Measurements from ENCODE around the gene INPP5D.
"Not testable (repeated sequence)": the region's sequence is repeated elsewhere in the genome, so short reads cannot be mapped to it uniquely, and the experiment has no call there.

The INPP5D gene

DNA sequence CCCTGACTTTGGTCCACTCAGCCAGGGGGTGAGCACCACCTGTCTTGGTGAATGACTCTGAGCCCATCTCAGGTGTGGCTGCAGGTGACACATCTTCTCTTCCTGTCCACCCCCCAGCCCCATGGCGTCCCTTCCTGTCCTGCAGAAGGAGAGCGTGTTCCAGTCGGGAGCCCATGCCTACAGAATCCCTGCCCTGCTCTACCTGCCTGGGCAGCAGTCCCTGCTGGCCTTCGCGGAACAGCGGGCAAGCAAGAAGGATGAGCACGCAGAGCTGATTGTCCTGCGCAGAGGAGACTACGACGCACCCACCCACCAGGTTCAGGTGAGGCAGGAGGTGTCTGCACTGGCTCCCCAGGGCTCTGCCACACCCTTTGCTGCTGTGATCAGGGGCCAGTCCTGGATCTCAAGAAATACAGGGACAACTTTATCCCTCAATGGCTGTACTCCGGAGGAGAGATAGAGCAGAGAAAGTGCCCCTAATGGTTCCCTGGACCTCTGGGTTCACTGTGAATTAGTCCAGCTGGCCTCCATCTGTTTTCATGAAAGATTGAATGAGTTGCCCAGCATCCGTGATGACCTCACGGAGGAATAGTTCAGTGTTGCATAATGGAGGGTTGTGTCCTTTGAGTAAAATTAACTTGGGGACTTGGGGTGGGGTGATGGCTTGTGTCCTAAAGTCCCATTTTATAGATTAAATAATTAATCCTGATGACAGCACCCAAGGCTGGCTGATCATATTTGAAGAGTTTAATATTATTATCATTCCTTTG, 27.4 kb upstream of the INPP5D start, which contains the start of gene NEU2:
NEU2 (plus strand) TSS at position 122 of the 770 bp plus-strand sequence; CDS start at position 122, 0 bp downstream.
- no peak for DNase-seq (ENCODE audit: low spot score)

DNA sequence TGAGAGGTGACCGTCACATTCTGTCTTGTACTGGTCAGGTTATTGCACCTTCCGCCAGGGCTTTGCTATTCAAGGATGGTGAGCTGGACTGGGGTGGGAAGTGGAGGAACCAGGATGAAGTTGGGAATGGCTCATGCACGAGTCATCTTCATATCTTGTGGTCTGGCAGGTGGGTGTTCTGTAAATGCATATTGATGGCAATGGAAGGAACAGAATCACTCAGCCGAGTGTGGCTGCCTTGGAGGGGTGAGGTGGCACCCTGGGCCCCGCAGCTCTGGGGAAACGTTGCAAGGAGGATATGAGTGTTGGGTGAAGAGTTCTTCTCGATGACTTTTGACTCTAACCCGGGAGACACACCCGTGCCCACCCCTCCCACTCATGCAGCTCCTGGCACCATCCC, 26.5 kb upstream of the INPP5D start:
- peak; percentile 29 for DNase-seq (ENCODE audit: low spot score)

DNA sequence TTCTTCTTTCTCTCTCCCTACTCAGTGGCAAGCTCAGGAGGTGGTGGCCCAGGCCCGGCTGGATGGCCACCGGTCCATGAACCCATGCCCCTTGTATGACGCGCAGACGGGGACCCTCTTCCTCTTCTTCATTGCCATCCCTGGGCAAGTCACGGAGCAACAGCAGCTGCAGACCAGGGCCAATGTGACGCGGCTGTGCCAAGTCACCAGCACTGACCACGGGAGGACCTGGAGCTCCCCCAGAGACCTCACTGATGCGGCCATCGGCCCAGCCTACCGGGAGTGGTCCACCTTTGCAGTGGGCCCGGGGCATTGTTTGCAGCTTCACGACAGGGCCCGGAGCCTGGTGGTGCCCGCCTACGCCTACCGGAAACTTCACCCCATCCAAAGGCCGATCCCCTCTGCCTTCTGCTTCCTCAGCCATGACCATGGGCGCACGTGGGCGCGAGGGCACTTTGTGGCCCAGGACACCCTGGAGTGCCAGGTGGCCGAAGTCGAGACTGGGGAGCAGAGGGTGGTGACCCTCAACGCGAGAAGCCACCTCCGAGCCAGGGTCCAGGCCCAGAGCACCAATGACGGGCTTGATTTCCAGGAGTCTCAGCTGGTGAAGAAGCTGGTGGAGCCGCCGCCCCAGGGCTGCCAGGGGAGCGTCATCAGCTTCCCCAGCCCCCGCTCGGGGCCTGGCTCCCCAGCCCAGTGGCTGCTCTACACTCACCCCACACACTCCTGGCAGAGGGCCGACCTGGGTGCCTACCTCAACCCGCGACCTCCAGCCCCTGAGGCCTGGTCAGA, 25.9 kb upstream of the INPP5D start:
- DNase-seq (ENCODE audit: low spot score): no peak

DNA sequence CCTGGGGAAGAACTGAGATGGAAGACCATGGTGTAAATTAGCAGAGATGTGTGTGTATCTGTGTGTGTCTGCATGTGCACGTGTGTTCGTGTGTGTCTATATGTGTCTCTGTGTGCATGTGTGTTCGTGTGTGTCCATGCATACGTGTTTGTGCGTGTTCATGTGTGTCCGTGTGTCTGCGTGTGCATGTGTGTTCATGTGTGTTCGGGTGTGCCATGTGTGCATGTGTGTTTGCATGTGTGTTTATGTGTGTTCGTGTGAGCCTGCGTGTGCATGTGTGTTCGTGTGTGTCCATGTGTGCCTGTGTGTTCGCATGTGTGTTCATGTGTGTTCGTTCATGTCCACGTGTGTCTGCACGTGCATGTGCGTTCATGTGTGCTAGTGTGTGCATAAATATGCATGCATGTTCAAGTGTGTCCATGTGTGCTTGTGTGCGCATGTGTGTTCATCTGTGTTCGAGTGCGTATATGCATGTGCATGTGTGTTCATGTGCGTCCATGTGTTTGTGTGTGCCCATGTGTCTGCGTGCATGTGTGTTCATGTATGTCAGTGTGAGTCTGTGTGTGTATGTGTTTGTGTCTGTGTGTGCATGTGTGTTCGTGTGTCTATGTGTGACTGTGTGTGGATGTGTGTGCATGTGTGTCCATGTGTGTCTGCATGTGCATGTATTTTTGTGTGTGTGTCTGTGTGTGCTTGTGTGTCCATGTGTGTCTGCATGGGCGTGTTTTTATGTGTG, 24.5 kb upstream of the INPP5D start:
- DNase-seq (ENCODE audit: low spot score): no peak

DNA sequence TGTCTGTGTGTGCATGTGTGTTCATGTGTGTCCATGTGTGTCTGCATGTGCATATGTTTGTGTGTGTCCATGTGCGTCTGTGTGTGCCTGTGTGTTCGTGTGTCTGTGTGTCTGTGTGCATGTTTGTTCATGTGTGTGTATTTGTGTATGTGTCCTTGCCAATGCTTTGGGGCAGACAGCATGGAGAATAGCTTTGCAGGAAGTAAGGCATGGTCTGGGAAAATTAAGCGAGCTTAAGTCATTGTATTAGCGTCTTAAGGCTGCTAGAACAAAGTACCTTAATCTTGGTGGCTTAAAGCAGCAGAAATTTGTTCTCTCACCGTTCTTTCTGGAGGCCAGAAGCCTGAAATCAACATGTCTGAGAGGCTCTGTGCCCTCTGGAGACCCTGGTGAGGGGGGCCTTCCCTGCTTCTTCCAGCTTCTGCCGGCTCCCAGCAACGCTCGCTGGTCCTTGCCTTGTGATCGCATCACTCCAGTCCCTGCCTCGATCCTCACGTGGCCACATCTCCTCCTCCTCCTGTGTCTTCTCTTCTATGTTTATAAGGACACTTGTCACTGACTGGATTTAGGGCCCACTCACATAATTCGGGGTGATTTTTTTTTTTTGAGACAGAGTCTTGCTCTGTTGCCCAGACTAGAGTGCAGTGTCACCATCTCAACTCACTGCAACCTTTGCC, 23.8 kb upstream of the INPP5D start:
- no peak for DNase-seq (ENCODE audit: low spot score)

DNA sequence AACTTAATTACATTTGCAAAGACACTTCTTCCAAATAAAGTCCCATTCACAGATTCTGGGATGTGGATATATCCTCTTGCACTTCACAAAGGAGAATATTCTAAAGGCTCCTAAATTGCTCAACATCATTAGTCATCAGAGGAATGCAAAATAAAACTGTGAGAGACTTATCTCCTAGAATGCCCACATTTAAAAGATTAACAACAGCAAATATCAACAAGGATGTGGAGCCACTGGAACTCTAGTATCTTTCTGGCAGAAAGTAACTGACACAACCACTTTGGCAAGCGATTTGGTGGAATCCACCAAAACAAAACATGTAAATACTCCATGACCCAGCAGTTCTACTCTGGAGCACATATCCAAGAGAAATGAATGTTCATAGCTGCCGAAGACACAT, 23.1 kb upstream of the INPP5D start:
- no peak for DNase-seq (ENCODE audit: low spot score)

DNA sequence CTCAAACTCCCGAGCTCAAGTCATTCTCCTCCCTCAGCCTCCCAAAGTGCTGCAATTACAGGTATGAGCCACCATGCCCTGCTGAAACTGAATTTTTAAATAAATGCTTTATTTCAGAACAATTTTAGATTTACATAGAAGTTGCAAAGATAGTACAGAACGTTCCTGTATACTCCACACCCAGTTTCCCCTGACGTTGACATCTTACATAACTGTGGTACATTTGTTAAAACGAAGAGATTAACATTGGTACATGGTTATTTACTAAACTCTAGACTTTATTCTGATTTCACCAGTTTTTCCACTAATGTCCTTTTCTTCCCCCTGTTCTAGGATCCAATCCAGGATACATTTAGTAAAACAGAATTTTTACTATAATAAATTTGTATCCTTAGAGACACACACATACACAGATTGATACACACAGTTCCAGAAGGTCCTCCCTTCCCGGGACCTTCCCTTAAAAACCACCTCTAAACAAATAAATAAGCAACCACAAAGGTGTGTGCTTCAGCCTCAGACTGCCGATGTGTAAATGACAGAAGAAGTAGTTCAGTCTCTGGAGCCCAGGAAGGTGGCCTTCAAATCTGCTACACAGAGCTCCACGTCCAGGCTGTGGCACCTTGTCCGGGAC, 20.8 kb upstream of the INPP5D start:
- DNase-seq (ENCODE audit: low spot score): no peak

DNA sequence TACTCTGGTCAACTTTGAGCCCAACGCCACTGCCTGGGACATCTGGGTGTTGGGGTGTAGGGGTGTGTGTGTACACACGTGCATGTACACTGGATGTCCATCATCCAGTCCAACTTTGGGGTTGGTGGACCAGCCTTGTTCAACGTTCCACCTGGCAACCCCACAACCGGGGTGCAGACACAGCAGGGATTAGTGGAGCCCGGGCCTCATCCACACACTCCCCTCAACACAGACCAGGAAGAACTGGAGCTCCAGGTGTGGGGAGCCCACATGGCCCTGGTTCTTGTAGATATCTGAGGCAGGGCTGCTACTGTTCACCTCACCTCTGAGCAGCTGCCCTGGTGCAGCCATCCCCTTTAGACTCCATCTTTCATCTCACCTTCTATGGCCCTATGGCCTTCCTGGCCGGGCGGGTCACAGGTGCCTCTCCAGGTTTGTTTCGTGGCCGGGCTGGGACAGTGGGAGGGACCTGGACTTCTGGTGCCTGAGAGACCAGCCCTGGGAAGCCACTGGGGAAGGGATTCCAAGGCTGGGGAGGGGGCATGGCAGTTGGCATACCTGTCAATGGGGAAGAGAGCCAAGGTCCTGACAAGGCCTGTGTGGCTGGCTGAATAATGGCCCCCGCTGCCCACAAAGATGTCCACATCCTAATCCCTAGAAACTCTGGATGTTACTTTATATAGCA, 20.2 kb upstream of the INPP5D start:
- DNase-seq (ENCODE audit: low spot score): no peak

DNA sequence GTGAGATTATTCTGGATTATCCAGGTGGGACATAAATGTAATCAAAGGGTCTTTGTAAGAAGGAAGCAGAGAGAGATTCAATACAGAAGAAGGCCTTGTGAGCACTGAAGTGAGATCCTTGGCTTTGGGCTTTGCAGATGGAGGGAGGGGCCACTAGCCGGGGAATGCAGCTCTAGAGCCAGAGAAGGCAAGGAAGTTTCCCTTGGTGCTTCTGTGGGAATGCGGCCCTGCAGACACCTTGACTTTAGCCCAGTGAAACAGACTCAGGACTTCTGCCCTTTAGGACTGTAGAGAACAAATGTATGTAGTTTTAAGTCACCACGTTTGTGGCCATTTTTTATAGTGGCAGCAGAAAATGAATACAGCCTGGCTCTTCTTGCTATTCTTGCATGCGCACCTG, 19.6 kb upstream of the INPP5D start:
- no peak for DNase-seq (ENCODE audit: low spot score)

DNA sequence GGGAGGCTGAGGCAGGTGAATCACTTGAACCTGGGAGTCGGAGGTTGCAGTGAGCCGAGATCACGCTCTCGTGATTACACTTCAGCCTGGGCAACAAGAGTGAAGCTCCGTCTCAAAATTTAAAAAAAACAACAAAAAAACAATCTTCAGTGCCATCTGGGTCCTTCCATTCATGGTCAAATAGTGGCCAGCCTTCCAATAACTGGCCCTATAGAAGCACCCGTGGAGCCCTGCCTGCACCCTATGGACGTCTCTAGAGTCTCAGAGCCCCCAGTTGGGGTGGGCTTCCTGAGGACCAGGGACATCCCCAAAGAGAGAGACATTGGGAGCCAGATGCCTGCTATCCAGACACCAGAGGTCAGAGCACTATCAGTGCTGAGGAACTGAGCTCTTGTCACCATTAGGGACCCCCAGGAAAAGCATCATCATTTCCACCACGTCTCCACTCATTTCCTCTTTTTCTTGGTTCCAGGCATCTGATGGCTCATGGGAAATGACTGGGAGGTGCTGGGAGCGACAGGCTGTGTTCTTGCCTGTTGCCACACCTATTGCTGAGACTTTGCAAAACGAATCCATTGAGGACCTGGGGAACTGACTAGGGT, 18.3 kb upstream of the INPP5D start:
- no peak for DNase-seq (ENCODE audit: low spot score)

DNA sequence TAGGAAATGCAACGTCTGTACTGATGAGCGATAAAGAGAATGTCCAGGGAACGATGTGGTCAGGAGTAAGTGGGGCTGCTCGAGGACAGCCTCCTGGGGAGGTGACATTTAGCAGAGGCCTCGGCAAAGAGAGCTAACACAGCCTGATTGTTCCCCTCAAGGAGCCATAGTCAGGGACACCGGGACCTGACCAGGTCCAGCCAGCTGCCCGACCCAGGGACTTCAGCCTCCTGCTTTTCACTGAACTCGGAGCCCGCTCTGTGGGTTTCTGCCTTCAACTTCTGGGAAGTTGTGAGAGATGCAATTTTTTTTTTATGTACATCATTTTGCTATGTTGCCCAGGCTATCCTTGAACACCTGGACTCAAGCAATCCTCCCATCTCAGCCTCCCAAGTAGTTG, 17.6 kb upstream of the INPP5D start:
- no peak for DNase-seq (ENCODE audit: low spot score)

DNA sequence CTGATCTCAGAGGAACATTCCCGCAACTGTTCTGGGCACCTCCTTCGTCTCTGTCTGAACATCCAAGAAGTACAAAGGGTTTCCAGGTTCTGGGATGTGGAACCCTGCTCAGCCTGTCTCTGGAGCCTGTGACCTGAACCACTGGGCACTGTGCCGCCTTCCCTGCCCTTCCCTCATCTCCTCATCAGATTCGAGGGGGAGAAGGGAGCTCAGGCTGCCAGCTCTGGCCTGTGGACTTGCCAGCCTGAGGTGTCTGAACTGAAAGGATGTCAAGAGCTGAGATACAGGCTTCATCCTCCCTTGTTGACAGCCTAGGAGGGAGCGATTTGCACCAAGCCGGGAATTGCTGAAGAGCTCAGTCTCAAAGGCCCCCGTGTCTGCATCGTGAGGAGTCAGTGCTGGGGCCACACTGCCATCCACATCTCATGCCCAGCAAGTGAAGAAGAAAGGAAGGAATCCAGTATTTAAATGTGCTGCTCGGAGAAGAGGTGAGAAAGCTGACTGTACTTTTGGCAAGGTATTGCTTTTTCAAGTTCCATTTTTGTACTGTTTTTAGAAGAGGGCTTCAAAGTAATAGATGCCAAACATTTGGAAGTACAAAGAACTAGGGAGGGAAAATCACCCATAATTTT, 15.1 kb upstream of the INPP5D start:
- DNase-seq (ENCODE audit: low spot score): no peak

DNA sequence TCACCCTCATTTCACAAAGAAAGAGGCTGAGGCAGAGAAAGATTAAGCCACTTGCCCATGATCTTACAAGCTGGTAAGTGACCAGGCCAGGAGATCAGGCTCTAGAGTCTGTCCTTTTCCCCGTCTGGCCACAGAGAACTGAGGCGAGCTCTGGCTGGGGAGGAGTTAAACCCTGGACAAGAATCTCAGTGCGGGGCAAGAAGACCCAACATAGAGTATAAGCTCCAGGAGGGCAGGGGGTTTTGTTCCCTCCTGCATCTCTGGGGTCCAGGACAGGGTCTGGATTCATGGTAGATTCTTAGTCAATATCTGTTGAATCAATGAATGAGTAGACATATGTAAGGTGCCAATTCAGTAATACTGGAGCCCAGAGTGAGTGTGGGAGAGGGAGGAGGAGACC, 12.9 kb upstream of the INPP5D start:
- DNase-seq (ENCODE audit: low spot score): no peak

DNA sequence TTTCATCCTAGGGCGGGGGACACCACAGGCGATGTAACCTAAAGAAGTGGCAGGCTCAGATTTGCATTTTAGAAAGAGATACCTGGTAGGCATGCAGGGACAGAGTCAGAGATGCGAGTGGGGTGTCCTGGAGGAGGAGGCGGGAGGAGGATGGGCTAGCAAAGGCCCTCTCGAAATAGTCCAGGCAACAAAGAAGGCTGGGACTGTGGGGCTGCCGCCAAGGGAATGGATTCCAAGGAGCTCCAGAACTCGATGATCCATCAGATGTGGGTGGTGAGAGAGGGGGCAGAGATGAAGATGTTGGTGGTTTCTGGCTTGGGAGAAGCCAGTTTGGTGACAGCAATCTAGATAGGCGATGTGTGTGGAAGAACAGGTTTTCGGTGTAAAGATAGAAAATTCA, 12.5 kb upstream of the INPP5D start:
- no peak for DNase-seq (ENCODE audit: low spot score)

DNA sequence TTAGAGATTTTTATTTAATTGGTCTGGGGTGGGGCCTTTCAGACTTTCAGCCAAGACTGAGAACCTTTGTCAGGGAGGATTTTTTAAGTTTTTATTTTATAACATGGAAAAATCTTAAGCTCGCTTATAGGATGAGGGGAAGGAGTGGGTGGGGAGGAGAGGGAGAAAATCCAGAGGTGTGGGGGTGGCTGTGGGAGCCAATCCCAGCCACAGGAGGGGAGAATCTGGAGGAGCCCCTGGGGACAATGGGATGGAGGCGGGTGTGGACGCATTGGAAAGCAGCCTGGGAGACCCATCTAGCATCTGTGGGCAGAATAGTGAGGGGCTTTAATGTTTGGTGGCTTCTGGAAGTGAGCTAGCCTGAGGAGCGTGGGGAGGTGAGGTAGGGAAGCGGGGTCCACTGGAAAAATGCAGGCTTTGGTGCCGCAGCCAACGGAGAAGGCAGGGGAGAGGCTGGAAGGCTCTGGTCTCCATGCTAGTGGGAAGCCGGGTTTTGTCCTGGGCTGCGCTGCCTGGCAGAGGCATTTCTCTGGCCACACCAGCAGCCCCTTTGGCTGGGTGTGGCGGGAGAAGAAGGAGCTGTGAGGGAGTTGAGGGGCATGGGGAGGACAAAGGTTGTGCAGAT, 11.5 kb upstream of the INPP5D start:
- no peak for DNase-seq (ENCODE audit: low spot score)

DNA sequence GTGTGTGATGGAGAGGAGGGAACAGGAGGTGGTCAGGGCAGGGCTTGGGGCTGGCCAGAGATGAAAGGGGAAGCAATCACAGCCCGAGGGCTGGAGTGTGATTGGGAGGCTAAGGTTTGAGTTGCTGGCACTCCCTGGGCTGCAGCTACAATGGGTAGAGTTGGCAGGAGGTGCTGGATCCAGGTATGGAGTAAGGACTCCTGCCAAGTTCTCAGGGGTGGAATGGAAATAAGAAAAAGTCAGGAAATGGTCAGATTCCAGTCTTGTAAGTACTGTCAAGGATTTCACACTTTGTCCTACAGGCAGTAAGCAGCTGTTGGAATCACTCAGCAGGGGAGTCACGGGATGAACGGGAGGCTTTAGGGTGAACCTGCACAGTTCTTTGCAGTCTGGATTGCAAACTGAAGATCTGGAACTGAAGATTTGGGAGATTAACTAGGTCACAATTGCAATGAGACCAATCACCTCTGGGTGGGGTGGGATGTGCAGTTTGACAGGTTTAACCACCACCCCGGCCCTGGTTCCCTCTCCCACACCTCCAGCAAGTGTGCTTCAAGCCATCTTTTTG, 10.9 kb upstream of the INPP5D start:
- DNase-seq (ENCODE audit: low spot score): no peak

DNA sequence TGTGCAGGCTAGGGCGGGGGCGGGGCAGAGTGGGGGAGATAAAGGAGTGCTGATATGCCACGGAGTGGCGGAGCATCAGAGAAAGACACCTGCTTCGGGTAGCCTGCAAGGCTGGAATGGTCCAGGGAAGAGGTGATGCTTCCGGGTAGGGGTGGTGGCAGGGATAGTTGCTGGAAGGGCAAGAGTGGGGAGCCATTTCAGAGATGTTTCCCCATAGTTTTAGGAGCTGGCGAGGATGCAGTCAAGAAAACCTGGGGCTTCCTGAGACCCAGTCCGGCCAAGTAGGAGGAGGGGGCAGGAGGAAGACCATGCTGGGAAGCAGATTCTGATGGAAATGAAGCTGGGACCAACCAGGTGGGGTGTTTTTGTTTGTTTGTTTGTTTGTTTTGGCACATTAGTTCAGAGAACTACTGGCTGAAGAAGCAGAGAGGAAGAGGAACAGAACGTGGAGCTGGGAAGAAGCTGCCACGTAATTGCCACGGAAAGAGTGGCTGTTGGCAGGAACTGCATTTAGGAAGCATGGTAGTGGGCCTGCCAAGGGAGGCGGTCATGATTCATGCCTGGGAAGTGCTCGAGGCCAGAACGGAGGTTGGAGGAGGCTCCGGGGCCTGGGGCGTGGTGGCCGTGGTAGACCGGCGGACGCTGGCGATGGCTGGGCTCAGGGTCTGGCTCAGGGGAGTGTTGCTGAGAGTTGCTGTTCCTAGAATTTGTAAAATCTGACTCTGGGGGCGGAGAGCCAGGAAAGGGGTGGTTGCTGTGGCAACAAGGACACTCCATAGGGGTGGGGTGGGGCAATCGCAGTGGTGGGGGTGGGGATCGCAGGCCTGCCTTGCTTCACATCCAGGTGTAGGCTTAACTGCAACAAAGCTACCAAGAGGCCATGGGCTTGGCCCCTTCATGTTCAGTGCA, 8.6 kb upstream of the INPP5D start:
- DNase-seq (ENCODE audit: low spot score): no peak

DNA sequence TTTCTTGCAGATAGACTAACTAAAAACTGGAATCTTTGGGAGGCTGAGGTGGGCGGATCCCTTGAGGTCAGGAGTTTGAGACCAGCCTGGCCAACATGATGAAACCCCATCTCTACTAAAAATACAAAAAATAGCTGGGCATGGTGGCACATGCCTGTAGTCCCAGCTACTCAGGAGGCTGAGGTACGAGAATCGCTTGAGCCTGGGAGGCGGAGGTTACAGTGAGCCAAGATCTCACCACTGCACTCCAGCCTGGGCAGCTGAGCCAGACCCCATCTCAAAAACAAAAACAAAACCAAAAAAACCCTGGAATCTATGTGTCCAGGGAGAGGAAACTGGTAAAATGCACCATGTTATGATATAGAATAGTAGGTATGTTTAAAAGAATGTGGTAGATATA, 7.6 kb upstream of the INPP5D start:
- DNase-seq (ENCODE audit: low spot score): not testable (repeated sequence)
